Gastrocnemius medialis (tissue), 4 donors: Measurements from ENCODE around the gene MAP3K20.

Experiments
- CTCF ChIP-seq, 5 experiments: fragments of 450-650 bp in 3 of 5; fragments of 200-600 bp in 2 of 5; sonication (generic) in 2 of 5; IDR thresholded peaks in 4 of 5; conservative IDR thresholded peaks in 1 of 5; 1 replicate in 4 of 5; 2 replicates in 1 of 5; pipeline ENCODE4 v1.5.1; 2016 to 2019; ENCODE audit warnings: antibody characterized with exemption in 5 of 5, mild to moderate bottlenecking in 3 of 5, moderate library complexity in 3 of 5
- POLR2A ChIP-seq, 2 donors: fragments of 450-650 bp; IDR thresholded peaks; one replicate each; pipeline ENCODE4 v1.6.1; 2017; ENCODE audit warnings: antibody characterized with exemption in 2 of 2, mild to moderate bottlenecking in 2 of 2, moderate library complexity in 2 of 2

GRCh38 chr2:173048897-173049661 is 26.6 kb upstream of the MAP3K20 start:
- TF ChIP-seq CTCF (IDR thresholded peaks at IDR 0.05 in 4 of 5, conservative IDR thresholded peaks at IDR 0.05 in 1 of 5) (no peak), POLR2A (IDR thresholded peaks at IDR 0.05) (no peak)
